HG03045 (cell line): Measurements from ENCODE around the gene NT5DC4.

Experiments used
- ATAC-seq: cut with Tn5 transposase; IDR thresholded peaks from one replicate; pipeline ENCODE4 v1.9.1; 2021; ENCODE audit warnings: mild to moderate bottlenecking, moderate library complexity; ENCODE audit not compliant: unreplicated experiment

NT5DC4 gene

DNA sequence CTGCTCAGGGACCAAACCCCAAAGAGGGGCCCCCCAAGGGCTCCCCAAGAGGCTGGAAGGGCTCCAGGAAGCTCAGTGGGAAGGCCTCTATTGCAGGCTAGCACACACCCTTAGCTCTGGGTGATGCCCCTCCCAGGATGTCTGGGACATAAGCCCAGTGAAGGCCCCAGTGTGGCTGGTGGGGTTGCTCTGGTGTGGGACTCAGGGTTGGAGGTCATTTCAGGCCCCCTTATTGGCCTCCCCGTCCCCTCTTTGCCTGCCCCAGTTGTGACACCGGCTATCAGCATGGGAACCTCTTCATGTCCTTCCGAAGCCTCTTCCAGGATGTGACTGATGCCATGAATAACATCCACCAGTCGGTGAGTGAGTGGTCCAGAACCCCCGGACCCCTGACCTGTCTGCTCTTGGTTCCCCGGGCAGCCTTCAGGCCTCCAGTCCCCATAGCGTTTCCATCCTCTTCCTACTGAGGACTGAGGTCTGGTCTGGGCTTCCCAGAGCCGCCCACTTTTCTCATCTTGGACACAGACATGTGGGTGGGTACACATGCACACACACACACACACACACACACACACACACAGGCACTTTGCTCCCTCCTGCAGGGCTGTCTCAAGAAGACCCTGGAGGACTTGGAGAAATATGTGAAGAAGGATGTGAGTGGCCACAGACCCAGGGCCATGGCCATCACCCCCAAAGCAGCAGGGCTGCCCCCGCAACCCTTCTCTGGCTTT is 2.2 kb downstream of the NT5DC4 start:
- ATAC-seq: no peak

DNA sequence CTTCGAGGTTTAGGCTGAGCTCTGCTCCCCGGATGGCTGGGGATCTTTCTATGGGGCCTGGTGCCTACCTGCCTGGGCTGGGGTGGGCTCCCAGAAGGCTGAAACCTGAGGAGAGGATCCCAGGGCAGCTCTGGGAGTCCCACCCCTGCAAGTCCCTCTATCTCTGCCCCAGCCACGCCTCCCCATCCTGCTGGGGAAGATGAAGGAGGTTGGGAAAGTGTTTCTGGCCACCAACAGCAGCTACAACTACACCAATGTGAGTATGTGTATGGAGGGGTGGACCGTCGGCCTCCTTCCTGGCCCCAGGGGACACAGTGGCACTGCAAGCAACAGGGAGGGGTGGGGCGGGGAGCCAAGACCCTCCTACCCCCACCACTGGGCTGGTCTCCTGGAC is 2.7 kb downstream of the NT5DC4 start:
- ATAC-seq: no peak

DNA sequence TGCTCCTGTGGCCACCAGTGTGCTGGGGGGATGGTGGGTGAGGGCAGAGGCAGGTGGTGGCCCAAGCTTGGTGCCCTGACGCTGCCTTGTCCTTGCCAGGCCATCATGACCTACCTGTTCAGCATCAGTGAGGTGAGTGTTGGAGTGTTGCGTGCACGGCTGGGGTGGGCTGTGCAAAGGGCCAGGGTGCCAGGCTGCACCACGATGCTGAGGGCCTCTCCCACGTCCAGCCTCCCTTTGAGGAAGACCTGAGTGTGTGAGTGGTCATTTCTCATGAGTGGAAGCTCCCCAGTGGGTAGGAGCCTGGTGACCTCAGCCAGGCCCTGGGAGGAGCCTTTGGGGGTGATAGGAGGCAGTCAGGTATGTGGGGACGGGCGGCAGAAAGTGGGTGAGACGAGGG is 3.2 kb downstream of the NT5DC4 start:
- no peak for ATAC-seq

DNA sequence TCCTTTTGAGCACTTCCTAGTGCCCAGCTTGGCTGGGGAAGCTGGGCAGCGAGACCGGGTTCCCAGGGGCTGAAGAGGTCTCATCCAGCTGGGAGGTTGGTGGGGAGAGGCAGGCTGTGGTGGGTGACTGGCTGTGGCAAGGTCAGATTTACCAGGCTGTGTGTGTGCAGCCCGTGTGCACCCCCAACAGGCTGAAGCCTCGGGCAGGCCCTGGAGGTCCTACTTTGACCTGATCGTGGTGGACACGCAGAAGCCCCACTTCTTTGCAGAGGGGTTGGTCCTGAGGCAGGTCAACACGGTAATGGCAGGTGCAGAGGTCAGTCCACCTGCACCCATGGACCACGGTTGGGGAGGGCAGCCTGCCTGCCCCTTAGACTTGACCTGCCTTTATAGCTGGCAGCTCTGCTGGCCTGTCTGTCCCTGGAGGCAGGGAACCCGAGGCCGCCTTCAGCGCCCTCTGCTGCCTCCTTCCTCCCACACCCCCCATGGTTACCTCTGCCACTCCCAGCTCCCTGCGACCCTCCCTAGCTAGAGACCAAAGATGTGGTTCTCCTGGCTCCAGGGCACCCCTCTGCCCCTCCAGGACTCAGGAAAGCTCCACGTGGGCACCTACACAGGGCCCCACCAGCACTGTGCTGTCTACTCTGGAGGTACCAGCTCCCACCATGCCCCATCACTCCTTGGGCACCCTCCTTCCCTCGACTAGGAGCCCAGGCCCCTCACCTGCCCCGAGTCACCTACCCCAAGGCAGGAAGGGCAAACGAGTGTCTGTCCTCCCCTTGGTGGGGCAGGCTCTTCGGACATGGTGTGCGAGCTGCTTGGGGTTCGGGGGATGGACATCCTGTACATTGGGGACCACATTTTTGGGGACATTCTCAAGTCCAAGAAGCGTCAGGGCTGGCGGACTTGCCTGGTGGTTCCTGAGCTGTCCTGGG is 4.0 kb downstream of the NT5DC4 start:
- ATAC-seq: no peak

DNA sequence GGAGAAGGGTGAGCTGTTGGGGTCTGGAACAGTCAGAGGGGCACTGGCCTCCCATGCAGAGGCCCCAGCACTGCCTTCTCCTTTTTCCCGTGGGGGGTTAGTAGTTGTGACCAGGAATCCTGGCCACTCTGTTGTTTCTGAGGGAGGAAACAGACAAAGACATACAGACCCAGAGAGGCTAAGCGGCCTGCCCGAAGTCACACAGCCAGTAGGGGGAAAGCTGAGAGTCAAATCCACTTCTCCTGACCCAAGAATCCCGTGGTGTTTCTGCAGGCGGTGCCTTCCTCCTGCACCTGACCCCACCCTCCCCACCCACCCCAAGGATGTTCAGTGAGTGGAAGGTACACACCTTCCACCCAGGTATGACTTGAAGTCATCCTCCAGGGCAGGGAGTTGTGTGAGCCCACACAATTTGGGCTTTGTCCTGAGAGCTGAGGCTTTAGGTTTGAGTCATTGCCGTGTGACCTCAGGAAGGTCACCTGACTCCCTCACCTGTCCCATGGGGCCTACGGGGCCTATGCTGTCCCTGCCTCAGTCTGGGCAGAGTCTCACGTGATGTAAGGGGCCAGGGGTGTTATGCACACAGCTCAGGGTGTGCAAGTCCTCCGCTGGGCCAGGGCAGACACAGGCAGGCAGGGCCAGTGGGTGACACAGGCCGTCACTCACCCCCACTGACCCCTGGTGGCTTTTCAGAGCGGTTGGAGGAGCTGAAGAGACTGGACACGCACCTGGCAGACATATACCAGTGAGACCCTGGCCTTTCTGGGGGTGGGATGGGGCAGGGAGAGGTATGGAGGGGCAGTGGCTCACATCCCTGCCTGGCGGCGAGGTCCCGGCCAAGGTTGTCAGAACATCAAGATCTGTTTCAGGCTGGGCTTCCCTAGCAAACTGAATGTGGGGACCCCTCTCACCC is 5.0 kb downstream of the NT5DC4 start:
- ATAC-seq: no peak

DNA sequence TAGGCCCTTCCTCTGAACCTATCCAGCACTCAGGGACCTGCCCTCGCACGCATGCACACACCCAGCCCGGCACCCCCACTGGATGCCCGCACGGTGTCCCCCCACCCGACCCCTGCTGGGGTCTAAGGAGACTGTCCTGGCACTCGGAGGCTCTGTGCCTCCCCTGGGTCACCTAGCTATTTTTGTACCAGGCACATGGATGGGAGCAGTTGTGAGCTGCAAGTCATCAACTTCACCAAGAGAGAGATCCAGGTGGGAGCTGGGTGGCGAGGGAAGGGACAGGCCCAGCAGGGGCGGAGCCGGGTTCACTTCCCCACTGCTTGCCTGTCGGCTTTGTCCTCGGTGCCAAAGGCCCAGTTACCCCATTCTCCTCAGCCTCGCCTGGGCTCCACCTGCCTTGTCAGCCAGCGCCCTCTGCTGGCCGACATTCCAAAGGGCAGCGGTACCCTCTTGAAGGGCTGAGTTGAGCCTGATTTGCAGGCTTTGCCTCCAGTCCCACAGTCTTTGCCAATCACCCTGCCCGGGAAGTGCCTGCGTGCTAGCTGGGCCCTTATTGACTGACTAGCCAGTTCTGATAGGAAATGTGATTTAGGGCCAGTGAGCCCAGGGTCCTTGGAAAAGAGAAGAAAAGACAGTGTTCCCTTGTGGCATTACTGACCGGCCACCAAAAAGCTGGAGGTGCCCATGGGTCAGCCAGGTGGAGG is 5.8 kb downstream of the NT5DC4 start:
- peak; percentile 85 for ATAC-seq

DNA sequence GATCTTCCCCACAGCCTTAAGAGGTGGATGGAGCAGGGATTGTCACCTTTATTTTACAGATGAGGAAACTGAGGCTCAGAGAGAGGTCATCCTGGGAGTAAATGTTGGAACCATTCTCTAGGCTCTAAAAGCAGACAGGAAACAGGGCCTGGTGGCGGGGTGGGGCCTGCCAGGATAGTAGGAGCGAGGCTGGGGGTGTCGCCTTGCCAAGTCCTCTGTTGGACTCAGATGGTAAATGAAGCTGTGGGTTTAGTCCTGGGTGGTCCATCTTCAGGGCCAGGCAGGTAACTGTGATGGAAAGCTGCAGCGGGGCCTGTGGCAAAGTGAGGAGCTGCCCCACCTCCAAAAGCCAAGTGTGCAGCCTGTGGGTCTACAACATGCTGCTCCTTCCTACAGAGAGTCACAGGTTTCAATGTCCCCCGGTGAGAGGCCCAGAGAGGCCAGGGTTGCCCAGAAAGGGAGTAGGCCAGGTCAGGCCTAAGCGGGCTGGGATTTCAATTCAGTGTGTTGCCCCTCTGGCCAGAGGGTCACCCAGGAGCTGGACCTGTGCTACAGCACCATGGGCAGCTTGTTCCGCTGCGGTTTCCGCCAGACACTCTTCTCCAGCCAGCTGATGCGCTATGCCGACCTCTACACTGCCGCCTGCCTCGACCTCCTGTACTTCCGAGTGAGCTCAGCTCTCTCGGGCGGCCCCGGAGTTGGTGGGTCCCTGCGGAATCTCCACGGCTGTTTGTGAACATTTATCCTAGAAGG is 6.6 kb downstream of the NT5DC4 start:
- no peak for ATAC-seq

DNA sequence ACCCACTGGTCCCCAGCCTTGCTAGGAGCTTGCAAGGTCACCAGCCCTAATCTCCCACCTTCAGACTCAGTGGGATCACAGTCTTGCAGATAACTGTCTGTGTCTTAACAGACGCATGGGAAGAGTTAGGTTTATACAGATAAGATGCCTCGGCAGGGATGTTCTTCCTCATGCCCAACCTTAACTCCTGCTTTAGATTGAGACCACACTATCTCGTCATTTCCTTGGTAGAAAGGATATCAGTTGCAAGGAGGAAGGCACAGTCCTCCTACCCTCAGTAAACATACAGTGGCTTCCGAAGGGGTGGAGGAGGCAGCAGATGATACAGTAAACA is 7.2 kb downstream of the NT5DC4 start:
- no peak for ATAC-seq

DNA sequence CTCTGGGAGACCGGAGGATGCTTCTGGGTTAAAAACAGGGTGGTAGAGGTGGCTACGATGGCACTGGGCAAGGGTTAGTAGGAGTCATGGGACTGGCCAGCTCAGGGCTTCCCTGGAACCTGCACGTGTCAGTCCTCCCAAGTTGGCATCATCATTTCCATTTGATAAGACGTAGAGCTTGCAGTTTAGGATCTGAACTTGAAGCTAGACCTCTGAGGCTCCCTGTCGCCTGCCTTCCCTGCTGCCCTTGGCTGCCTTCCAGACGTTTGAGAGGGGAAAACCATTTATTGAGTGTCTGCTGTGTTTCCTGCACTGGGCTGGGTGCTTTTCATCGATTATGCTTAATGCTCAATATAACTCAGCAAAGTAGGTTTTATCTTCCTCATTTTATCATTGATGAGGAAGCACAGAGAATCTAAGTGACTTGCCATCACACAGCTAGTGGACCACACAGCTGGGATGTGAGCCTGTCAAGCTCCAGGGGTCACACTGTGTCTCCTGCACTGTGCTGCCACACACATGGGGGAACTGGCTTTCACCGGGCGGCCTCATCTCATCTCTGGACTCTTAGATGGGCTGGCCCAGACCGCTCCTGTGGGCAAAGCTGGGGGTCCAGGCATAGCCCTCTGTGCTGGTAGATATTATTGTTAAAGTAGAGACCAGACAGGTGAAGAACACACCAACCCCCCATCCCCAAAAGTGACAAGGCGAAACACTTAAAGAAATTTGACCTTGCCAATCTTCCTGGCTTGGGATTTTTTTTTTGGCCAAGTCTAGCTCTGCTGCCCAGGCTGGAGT is 7.8 kb downstream of the NT5DC4 start:
- ATAC-seq: no peak

DNA sequence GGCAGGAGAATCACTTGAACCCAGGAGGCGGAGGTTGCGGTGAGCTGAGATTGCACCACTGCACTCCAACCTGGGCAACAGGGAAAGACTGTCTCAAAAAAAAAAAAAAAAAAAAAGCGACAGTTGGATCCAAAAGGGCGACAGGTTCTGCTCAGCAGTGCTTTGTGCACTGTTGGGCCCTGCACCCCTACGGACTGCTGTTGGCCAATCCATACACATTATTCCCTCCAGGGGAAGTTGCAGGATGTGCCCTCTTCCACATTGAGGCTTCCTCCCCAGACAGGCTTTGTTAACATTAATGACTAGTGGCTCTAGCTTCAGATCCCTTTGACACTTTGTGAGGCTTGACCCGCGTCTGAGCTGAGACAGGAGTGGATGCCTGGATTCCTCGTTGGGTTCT is 9.4 kb downstream of the NT5DC4 start:
- ATAC-seq: no peak

DNA sequence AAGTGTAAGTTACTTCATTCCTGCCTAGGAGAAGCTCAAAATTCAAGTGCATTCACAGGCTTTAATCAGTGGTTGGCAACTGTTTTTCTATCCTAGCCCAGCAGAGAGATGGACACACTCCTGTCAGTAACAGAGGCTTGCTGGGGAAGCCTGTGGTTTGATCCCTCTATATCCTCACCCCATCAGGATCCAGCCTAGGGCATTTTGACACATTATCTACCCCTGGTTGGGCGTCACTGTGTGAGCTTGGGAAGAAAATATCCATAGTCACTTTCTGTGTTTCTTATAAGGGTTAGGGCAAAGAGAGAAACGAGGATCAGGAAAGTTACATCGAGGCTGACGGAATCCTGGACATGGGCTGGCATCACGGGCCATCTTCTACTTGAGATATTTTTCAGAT is 10.0 kb downstream of the NT5DC4 start:
- no peak for ATAC-seq

DNA sequence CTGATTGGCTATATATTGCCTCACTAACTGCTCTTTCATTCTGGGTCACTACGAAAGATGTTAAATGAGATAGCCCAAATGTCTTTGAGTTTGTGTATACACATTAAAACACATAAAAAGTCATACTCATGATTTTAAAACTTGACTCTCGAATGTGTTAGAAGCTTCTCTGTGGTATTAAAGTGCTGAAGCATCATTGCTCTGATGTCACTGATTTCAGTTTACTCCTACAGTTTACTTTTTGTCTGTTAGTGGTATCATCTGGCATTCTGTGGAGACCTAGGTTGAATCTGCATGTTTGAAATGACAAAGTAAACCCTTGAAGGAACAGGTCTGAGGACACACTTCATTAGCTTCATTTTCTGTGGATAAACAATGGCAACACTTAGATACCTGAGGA is 10.7 kb downstream of the NT5DC4 start:
- ATAC-seq: no peak

DNA sequence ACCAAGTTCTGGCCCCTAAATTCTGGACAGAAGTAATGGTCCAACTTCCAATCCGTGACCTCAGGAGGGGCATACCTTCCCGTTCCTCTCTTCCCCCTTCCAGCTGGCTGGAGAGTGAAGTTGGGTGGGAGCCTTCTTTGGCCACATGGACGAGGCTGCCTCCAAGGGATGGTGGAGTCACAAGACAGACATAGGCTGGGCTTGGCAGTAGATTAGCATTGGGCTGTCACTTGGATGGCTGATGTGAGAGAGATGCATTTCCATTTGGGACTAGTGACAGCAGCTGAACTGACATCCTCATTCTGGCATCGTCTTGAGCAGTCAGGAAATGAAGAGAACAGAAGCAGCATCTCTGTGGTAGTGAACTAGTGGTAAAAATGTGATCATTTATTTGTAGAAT is 12.6 kb downstream of the NT5DC4 start:
- ATAC-seq: no peak

DNA sequence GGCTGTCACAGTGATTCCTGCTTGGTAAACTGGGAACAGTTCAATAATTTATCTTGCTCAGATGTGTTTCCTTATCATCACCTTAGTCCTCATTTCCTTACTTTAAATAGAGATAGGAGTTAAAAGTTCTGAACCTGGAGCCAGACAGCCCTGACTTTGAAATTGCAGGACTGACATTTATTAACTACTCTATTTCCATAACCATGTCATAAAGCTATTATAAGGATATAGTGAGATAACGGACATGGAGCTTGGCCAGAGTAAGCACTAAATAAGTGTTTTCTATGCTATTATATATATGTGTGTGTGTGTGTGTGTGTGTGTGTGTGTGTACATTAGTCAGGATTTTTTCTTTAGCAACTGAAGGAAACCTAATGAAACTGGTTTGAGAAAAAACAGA is 13.1 kb downstream of the NT5DC4 start:
- ATAC-seq: no peak

DNA sequence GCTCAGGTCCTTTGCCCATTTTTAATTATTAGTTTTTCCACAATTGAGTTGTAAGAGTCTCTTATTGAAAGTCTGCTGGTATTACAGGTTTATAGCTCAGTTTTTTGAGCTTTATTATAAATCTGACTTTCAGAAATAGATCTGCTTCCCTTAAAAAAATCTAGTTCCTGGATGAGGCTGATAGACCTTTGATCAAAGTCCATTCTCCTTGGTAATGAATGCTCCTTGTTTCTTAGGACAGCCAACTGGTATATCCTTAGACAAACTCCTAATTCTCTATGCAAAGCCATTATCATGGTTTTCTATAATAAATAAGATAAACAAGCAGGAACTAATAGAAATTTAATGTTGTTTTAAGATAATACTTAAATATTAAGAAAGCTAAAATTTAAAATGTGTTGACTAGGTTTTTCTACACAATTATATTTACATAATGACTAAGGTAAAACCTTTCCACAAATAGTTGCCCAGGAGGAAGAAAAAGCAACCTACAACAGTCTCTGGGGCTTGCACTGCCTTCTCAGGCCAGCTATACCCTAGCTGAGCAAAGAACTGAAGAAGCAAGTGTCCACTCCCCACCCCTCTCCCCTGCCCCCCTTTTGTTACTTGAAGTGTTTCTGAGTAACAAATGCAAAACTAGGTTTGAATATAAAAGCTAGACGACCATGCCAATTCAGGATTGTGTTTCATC is 16.9 kb downstream of the NT5DC4 start:
- no peak for ATAC-seq

DNA sequence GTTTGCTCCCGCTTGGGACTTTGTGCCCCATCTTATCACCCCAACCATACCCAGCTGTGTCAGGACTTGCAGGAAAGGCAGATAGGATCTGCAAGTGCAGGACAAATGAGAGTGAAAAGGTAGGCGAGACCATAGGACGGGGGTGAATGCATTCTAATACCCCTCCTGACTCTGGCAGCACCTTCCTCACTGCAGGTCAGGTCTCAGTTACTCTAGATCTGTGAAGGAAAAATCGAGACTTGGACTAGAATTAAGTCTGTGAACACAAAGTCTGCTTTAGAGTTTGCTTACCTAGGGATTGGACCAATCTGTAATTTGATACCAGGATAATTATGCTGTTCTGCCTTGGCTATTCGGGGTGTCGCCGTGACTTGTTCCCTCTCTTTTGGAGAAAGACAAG is 19.7 kb downstream of the NT5DC4 start:
- no peak for ATAC-seq

DNA sequence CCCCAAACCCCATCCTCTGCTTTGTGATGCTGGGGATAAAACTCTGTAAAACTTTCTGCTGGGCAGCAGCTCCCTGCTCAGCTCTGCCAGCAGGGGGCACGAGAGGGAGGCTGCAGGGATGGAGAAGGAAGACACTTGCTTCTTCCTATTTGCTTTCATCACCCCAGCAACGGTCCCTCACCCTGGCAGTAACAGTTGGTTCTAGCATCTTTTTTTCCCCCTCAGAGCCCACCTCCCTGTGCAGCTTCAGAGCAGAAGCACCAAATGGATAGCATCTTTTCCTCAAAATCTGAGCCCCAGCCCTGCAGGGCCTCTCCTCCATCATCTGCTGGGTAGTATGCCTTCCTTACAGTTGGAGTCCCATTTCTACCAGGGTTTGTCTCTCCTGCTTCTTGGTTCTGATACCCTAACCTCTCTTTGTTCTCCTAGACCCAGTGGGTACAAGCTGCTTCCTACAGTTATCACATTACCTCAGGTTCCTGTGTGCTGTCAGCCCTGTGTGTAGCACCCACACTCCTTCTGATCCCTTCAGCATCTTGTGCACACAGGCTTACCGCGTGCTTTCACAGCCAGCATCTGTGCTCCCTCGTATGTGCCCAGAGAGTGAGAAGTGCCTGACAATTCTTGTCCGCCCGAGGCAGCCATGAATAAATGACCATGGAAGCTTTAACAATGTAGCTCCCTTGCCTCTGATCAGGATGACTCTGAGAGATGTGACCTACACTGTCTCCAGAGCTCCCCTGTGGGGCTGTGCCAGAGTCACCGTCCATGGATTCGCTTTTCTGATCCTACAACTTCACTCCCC is 29.1 kb downstream of the NT5DC4 start:
- ATAC-seq: no peak

DNA sequence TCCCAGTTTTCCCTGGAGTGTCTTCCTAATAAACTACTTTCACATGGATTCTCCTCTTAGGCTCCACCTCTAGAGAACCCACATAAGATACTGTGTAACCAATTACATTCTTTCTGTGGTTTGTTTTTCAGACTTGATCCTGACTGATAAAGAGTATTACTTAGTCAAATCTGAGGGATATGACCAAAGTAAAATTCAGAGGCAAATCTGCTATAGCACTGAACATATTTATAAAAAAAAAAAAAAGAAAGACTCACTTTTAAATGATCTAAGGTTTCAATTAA is 29.7 kb downstream of the NT5DC4 start:
- ATAC-seq: no peak
